Tongue (tissue), 2 donors: ENCODE data around the gene UBE2J1. TPM values are rescaled to one million over a fixed set of nuclear protein-coding genes. Genes with fewer than 3 reads are reported as not detected.
"Not testable (repeated sequence)": the region's sequence is repeated elsewhere in the genome, so short reads cannot be mapped to it uniquely, and the experiment has no call there.

Experiments
- DNase-seq: peaks from one replicate; pipeline ENCODE4 v3.0.0-alpha.2; 2015
- total RNA-seq: library from RNA; depleted of rRNA; stranded (reverse); fragments of >200 nt; gene quantifications from one replicate; pipeline ENCODE4 v1.2.3, GENCODE V29; 2014

Gene UBE2J1
- total RNA-seq, 1 donor from 2014 or later: 33.6 TPM

- DNase-seq: no peak
Observed at GRCh38 chr6:89317067-89317466, 35.5 kb downstream of the UBE2J1 start.

GRCh38 chr6:89315249-89315885, 37.2 kb downstream of the UBE2J1 start, which contains the start of gene GABRR2:
TSS of gene GABRR2 (minus strand) at chr6:89315299. CDS start at chr6:89315165, 134 bp downstream.
- no peak for DNase-seq

- no peak for DNase-seq
Observed at GRCh38 chr6:89314692-89315091, 37.8 kb downstream of the UBE2J1 start.

- DNase-seq: peak; percentile 80
Observed at GRCh38 chr6:89313006-89313405, 39.5 kb downstream of the UBE2J1 start.

GRCh38 chr6:89311853-89312531, 40.5 kb downstream of the UBE2J1 start:
- DNase-seq: peak; percentile 85

- DNase-seq: no peak
Observed at GRCh38 chr6:89311530-89311852, 41.0 kb downstream of the UBE2J1 start.

GRCh38 chr6:89310929-89311328, 41.6 kb downstream of the UBE2J1 start:
- DNase-seq: peak; percentile 21

- no peak for DNase-seq
Observed at GRCh38 chr6:89308525-89309395, 43.8 kb downstream of the UBE2J1 start.

GRCh38 chr6:89304517-89304916, 48.0 kb downstream of the UBE2J1 start:
- DNase-seq: not testable (repeated sequence)

- DNase-seq: no peak
Observed at GRCh38 chr6:89302936-89303335, 49.6 kb downstream of the UBE2J1 start.

GRCh38 chr6:89302195-89302770, 50.2 kb downstream of the UBE2J1 start:
- no peak for DNase-seq

GRCh38 chr6:89301586-89302194, 50.8 kb downstream of the UBE2J1 start:
- DNase-seq: no peak

- peak; percentile 13 for DNase-seq
Observed at GRCh38 chr6:89299466-89299850, 53.1 kb downstream of the UBE2J1 start.

- peak; percentile 82 for DNase-seq
Observed at GRCh38 chr6:89298680-89299465, 53.6 kb downstream of the UBE2J1 start.

GRCh38 chr6:89297695-89298351, 54.7 kb downstream of the UBE2J1 start:
- peak; percentile 95 for DNase-seq

GRCh38 chr6:89295981-89296380, 56.5 kb downstream of the UBE2J1 start:
- no peak for DNase-seq

GRCh38 chr6:89295116-89295515, 57.4 kb downstream of the UBE2J1 start:
- not testable (repeated sequence) for DNase-seq

- DNase-seq: no peak
Observed at GRCh38 chr6:89291256-89291819, 61.2 kb downstream of the UBE2J1 start.

- peak; percentile 42 for DNase-seq
Observed at GRCh38 chr6:89290401-89291155, 61.9 kb downstream of the UBE2J1 start.

- no peak for DNase-seq
Observed at GRCh38 chr6:89289710-89290109, 62.8 kb downstream of the UBE2J1 start.
